ENCODE results near the gene GOLT1B.
A peak's percentile ranks its signal among the peaks of the same experiment; 100 is the strongest.

Gene GOLT1B

DNA sequence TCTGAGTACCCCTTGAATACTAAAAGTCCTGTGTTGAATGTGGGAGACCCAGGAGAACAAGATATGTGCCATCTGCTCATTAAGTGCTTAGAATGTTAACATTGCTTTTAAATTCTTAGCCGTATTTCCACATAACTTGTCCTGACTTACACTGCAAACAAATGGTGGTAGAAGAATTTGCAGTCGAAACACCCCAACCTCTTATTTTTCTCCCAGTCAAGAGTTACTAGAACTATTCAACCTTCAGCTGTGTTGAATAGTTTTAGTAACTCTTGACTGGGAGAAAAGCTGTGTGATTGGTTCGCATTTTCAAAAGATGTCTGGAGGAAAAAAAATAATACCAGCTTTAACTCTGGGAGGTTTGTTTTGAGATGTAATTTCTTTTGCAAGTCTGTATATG lies 16.9 kb downstream of the GOLT1B start:
- TF ChIP-seq, protein P1, sequence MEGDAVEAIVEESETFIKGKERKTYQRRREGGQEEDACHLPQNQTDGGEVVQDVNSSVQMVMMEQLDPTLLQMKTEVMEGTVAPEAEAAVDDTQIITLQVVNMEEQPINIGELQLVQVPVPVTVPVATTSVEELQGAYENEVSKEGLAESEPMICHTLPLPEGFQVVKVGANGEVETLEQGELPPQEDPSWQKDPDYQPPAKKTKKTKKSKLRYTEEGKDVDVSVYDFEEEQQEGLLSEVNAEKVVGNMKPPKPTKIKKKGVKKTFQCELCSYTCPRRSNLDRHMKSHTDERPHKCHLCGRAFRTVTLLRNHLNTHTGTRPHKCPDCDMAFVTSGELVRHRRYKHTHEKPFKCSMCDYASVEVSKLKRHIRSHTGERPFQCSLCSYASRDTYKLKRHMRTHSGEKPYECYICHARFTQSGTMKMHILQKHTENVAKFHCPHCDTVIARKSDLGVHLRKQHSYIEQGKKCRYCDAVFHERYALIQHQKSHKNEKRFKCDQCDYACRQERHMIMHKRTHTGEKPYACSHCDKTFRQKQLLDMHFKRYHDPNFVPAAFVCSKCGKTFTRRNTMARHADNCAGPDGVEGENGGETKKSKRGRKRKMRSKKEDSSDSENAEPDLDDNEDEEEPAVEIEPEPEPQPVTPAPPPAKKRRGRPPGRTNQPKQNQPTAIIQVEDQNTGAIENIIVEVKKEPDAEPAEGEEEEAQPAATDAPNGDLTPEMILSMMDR (IDR thresholded peaks at IDR 0.05; ENCODE audit: borderline replicate concordance, extremely low read depth, low read length, poor library complexity, severe bottlenecking) = no peak
- no peak for TF ChIP-seq EZH2 (IDR thresholded peaks at IDR 0.05; ENCODE audit: borderline replicate concordance, low read depth, low read length, severe bottlenecking)
- H3K9me3 ChIP-seq (ENCODE audit: insufficient read depth, low read length, severe bottlenecking) = no peaks in the 10 kb centered on the region
- no peak overlapping the region for H3K4me3 ChIP-seq (ENCODE audit: low read depth in 1 of 2, low read length in 2 of 2)
- no peak for DNase-seq
- H3K4me1 ChIP-seq (ENCODE audit: insufficient read depth, low read length) = no peaks in the 10 kb centered on the region
- peaks cover 34% of the 10 kb centered on the region for H3K36me3 ChIP-seq (ENCODE audit: insufficient read depth, low read length)
- no peak overlapping the region for H2AFZ ChIP-seq (ENCODE audit: low read depth, low read length)
- no peaks in the 10 kb centered on the region for H3K79me2 ChIP-seq (ENCODE audit: insufficient read depth, low read length)
- H3K4me2 ChIP-seq (ENCODE audit: insufficient read depth, low read length) = no peak overlapping the region
- H3K27ac ChIP-seq (ENCODE audit: low read length) = no peak overlapping the region
- no peaks in the 10 kb centered on the region for H4K20me1 ChIP-seq (ENCODE audit: insufficient read depth, low read length)
- H3K27me3 ChIP-seq (ENCODE audit: insufficient read depth, low read length, poor library complexity) = no peaks in the 10 kb centered on the region
- no peak overlapping the region for H3K9ac ChIP-seq (ENCODE audit: low read depth, low read length)
- no peak for ATAC-seq (ENCODE audit: insufficient read depth, low read depth)

DNA sequence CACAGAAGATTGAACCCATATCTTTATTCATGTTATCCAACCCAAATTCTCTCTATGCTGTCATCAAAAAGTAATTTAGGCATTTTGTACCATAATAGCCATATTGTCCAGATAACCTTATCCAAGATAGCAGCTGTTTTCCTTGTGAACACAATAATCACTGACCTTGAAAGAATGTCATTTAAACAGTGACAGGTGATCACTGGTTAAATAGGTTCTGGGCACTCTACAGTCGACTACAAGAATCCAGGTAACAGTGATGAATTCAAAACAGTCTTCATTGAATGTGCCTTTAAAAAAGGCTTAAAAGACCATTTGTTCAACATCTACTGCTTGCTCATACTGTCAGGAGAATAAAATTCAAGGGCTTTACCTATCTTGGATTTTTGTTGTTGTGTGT lies 20.0 kb downstream of the GOLT1B start:
- ATAC-seq (ENCODE audit: insufficient read depth, low read depth) = no peak
- TF ChIP-seq EZH2 (IDR thresholded peaks at IDR 0.05; ENCODE audit: borderline replicate concordance, low read depth, low read length, severe bottlenecking) = no peak
- TF ChIP-seq, protein P1 (IDR thresholded peaks at IDR 0.05; ENCODE audit: borderline replicate concordance, extremely low read depth, low read length, poor library complexity, severe bottlenecking) = no peak

DNA sequence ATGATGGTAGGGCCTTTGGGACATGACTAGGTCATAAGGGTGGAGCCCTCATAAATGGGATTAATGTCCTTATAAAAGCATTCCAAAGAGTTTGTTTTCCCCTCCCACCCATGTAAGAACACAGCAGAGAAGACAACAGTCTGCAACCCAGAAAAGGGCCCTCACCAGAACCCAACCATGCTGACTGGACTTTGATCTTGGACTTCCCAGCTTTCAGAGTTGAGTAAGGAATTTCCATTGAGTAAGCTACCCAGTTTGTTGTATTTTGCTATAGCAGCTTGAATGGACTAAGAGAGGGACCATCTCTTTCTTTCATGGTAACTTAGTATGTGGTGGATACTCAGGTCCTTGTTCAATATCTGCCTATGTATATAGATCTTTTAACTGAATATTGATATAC lies 21.6 kb downstream of the GOLT1B start:
- Histone ChIP-seq H3K4me1 (ENCODE audit: insufficient read depth, low read length) (no peaks in the 10 kb centered on the region), H4K20me1 (ENCODE audit: insufficient read depth, low read length) (no peaks in the 10 kb centered on the region), H3K27me3 (ENCODE audit: insufficient read depth, low read length, poor library complexity) (no peaks in the 10 kb centered on the region), H3K4me3 (ENCODE audit: low read depth in 1 of 2, low read length in 2 of 2) (no peak overlapping the region), H3K27ac (ENCODE audit: low read length) (no peak overlapping the region), H3K36me3 (ENCODE audit: insufficient read depth, low read length) (no peaks in the 10 kb centered on the region), H3K9me3 (ENCODE audit: insufficient read depth, low read length, severe bottlenecking) (no peaks in the 10 kb centered on the region), H3K9ac (ENCODE audit: low read depth, low read length) (no peak overlapping the region), H2AFZ (ENCODE audit: low read depth, low read length) (no peak overlapping the region), H3K4me2 (ENCODE audit: insufficient read depth, low read length) (no peak overlapping the region), H3K79me2 (ENCODE audit: insufficient read depth, low read length) (no peaks in the 10 kb centered on the region)
- ATAC-seq (ENCODE audit: insufficient read depth, low read depth) (no peak), DNase-seq (no peak)
- TF ChIP-seq EZH2 (IDR thresholded peaks at IDR 0.05; ENCODE audit: borderline replicate concordance, low read depth, low read length, severe bottlenecking) = no peak
- TF ChIP-seq, protein P1 (IDR thresholded peaks at IDR 0.05; ENCODE audit: borderline replicate concordance, extremely low read depth, low read length, poor library complexity, severe bottlenecking) = no peak

More for the DNA sequence above, 20.0 kb downstream of the GOLT1B start:
- H3K4me2 ChIP-seq (ENCODE audit: insufficient read depth, low read length) = no peak overlapping the region
- DNase-seq = no peak
- H3K4me3 ChIP-seq (ENCODE audit: low read depth in 1 of 2, low read length in 2 of 2) = no peak overlapping the region
- H2AFZ ChIP-seq (ENCODE audit: low read depth, low read length) = no peak overlapping the region
- H3K9ac ChIP-seq (ENCODE audit: low read depth, low read length) = no peak overlapping the region
- H3K4me1 ChIP-seq (ENCODE audit: insufficient read depth, low read length) = no peaks in the 10 kb centered on the region
- no peaks in the 10 kb centered on the region for H3K9me3 ChIP-seq (ENCODE audit: insufficient read depth, low read length, severe bottlenecking)
- H3K27ac ChIP-seq (ENCODE audit: low read length) = no peak overlapping the region
- peaks cover 6% of the 10 kb centered on the region; the same call in 1 of the 2 replicates for H3K36me3 ChIP-seq (ENCODE audit: insufficient read depth, low read length)
- no peaks in the 10 kb centered on the region for H3K27me3 ChIP-seq (ENCODE audit: insufficient read depth, low read length, poor library complexity)
- H3K79me2 ChIP-seq (ENCODE audit: insufficient read depth, low read length) = no peaks in the 10 kb centered on the region
- no peaks in the 10 kb centered on the region for H4K20me1 ChIP-seq (ENCODE audit: insufficient read depth, low read length)

DNA sequence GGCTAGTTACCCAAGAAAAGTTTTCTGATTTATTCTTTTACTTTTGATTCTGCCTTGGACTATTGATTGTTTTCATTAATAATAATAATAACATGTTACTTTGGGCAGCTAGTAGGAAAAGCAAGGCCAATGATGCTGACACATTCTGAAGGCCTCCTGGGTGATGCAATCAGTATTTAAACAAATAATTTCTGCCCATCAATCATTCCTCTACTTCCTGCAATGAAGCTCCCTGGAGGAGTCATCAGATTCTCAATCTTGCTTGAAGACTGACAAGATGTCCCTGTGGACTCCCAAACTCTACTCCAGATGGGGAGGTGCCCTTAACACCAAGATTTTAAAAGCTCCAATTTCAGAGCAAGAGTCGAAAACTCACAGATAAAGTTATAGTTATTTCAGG lies 24.5 kb downstream of the GOLT1B start, which contains the start of gene SPX:
Gene SPX, plus strand, starts transcription at position 244 of the 400 bp plus-strand sequence. CDS start 177 bp downstream, outside the sequence.
- Histone ChIP-seq H3K27ac (ENCODE audit: low read length) (no peak within 1 kb of the TSS), H2AFZ (ENCODE audit: low read depth, low read length) (0 out of 2 replicates have a peak within 1 kb of the TSS, but pooled peaks have one; percentile 16)

More for the DNA sequence above, 24.5 kb downstream of the GOLT1B start, which contains the start of gene SPX:
- DNase-seq (no peak), ATAC-seq (ENCODE audit: insufficient read depth, low read depth) (no peak)
- Histone ChIP-seq H3K79me2 (ENCODE audit: insufficient read depth, low read length) (no peaks in the 10 kb centered on the region), H3K9me3 (ENCODE audit: insufficient read depth, low read length, severe bottlenecking) (no peaks in the 10 kb centered on the region), H3K36me3 (ENCODE audit: insufficient read depth, low read length) (no peaks in the 10 kb centered on the region), H4K20me1 (ENCODE audit: insufficient read depth, low read length) (no peaks in the 10 kb centered on the region), H3K27me3 (ENCODE audit: insufficient read depth, low read length, poor library complexity) (peaks cover 8% of the 10 kb centered on the region), H3K4me1 (ENCODE audit: insufficient read depth, low read length) (no peaks in the 10 kb centered on the region), H3K9ac (ENCODE audit: low read depth, low read length) (no peak within 1 kb of the TSS), H3K4me2 (ENCODE audit: insufficient read depth, low read length) (no peak within 1 kb of the TSS), H3K4me3 (ENCODE audit: low read depth in 1 of 2, low read length in 2 of 2) (no peak within 1 kb of the TSS)
- TF ChIP-seq, protein P1 (IDR thresholded peaks at IDR 0.05; ENCODE audit: borderline replicate concordance, extremely low read depth, low read length, poor library complexity, severe bottlenecking) = no peak
- no peak for TF ChIP-seq EZH2 (IDR thresholded peaks at IDR 0.05; ENCODE audit: borderline replicate concordance, low read depth, low read length, severe bottlenecking)

All from DND-41 (cell line).